GM21717 (cell line): ENCODE data around the gene OR11H1.
"Not testable (repeated sequence)": the region's sequence is repeated elsewhere in the genome, so short reads cannot be mapped to it uniquely, and the experiment has no call there.

Experiments
- ATAC-seq: cut with Tn5 transposase; IDR thresholded peaks from one replicate; pipeline ENCODE4 v1.9.1; 2021; ENCODE audit warnings: mild to moderate bottlenecking, moderate library complexity; ENCODE audit not compliant: unreplicated experiment

Gene OR11H1, protein sequence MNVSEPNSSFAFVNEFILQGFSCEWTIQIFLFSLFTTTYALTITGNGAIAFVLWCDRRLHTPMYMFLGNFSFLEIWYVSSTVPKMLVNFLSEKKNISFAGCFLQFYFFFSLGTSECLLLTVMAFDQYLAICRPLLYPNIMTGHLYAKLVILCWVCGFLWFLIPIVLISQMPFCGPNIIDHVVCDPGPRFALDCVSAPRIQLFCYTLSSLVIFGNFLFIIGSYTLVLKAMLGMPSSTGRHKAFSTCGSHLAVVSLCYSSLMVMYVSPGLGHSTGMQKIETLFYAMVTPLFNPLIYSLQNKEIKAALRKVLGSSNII

DNA sequence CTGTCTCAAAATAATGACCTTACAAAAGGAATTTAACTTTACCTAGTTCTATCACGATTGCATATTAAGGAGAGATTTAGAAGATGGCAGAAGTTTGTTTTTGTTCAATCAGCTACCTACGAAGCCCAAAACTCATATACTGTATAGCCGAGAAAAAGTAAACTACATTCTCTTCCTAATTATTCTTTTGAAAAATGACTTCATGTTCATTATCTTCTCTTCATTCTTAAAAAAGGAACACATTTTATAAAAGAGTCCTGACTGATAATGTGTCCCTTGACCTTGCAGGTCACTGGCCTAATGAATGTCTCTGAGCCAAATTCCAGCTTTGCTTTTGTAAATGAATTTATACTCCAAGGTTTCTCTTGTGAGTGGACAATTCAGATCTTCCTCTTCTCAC is at the start of gene OR11H1:
Gene OR11H1, plus strand, starts transcription at position 301 of the 400 bp plus-strand sequence. Its CDS starts 0 bp downstream, at position 301.
- not testable (repeated sequence) for ATAC-seq

- not testable (repeated sequence) for ATAC-seq
Observed at GRCh38 chr22:15509967-15510366, 18.0 kb upstream of the OR11H1 start.

GRCh38 chr22:15515896-15516295 is 12.1 kb upstream of the OR11H1 start:
- ATAC-seq = not testable (repeated sequence)

GRCh38 chr22:15553767-15554166 is 25.8 kb downstream of the OR11H1 start:
- ATAC-seq = not testable (repeated sequence)

GRCh38 chr22:15563461-15563860 is 35.5 kb downstream of the OR11H1 start:
- not testable (repeated sequence) for ATAC-seq

GRCh38 chr22:15565063-15565462 is 37.1 kb downstream of the OR11H1 start:
- not testable (repeated sequence) for ATAC-seq
